Epithelial cell of proximal tubule (primary cell): Measurements from ENCODE around the gene TSPAN14. TPM values are rescaled to one million over a fixed set of nuclear protein-coding genes. Genes with fewer than 3 reads are reported as not detected.

Source experiments
- DNase-seq: peaks from one replicate; pipeline ENCODE4 v3.0.0-alpha.2; 2011; ENCODE audit warnings: low read depth
- H3K4me3 ChIP-seq: 2 replicates; pipeline ENCODE4 v1.5.1; 2011; ENCODE audit warnings: low read depth, mild to moderate bottlenecking, low read length
- total RNA-seq: library from RNA; depleted of rRNA; stranded (reverse); fragments of >200 nt; gene quantifications from 2 replicates; pipeline ENCODE4 v1.2.3, GENCODE V29; 2015
- TF ChIP-seq, protein P1 (sequence below): conservative IDR thresholded peaks from 2 replicates; pipeline ENCODE4 v1.5.1; 2012; ENCODE audit warnings: low read depth, mild to moderate bottlenecking, low read length

The TSPAN14 gene
- total RNA-seq, 1 donor from 2014 or later, result 139 TPM

DNA sequence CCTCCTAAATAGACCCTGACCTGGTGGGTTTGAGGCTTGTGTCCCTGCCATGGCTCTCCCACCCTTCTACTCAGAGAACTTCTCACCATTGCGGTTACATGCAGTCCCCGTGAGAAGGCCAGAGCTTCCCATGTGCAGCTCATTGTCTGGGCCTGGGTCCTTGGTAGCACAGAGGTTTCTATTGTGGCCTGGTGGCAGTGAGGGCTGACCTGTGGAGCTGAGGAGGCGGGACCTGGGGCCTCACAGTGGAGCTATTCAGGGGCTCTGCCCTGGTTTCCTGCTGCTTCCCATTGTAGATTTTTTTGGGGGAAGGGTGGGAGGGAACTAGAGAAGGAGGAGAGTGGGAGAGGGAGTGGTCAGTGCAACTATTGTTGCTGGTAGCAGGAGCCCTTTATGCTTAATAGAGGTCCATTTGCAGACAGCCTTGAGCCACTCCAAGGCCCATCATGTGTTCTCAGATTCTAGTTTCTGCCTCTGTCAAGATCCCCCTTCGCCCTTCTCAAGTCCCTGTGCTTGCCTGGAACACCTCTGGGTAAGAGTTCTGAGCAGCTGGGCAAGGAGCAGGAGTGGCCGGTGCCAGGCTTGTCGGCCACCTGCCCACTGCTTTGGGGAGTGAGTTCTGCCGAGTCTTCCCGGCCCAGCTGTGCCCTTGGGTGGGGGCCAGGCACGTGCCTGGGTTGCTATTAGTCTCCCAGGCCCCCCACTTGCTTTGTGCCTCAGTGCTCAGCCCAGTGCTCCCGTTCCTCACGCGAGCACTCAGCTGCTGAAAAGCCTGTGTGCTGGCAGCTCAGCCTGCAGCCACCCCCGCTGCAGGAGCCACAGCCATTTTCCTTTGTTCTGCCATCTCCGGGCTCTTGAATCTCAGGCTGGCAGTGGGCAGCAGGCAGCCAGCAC, 10.7 kb downstream of the TSPAN14 start:
- TF ChIP-seq, protein P1, sequence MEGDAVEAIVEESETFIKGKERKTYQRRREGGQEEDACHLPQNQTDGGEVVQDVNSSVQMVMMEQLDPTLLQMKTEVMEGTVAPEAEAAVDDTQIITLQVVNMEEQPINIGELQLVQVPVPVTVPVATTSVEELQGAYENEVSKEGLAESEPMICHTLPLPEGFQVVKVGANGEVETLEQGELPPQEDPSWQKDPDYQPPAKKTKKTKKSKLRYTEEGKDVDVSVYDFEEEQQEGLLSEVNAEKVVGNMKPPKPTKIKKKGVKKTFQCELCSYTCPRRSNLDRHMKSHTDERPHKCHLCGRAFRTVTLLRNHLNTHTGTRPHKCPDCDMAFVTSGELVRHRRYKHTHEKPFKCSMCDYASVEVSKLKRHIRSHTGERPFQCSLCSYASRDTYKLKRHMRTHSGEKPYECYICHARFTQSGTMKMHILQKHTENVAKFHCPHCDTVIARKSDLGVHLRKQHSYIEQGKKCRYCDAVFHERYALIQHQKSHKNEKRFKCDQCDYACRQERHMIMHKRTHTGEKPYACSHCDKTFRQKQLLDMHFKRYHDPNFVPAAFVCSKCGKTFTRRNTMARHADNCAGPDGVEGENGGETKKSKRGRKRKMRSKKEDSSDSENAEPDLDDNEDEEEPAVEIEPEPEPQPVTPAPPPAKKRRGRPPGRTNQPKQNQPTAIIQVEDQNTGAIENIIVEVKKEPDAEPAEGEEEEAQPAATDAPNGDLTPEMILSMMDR, result no peak
- H3K4me3 ChIP-seq, result peak overlapping the region; percentile 26
- no peak for DNase-seq

DNA sequence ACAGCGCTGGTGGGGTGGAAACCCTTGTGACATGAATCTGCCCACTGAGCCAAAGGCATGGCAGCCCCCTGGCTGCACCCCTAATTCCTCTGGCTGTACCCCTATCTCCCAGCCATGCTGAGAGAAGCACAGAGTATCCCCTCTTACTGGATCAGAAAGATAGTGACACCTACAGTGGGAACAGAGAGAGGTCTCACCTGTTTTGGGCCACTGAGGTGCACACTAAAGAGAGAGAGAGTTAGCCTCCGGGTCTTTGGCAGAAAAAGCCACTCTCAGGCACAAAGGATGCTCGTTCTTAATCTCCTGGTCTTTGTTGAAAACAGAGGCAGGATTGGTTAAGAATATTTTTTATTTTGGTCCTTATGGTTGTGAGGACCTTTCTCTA, 11.3 kb downstream of the TSPAN14 start:
- TF ChIP-seq, protein P1, result no peak
- DNase-seq, result no peak
- peak overlapping the region; percentile 26 for H3K4me3 ChIP-seq

DNA sequence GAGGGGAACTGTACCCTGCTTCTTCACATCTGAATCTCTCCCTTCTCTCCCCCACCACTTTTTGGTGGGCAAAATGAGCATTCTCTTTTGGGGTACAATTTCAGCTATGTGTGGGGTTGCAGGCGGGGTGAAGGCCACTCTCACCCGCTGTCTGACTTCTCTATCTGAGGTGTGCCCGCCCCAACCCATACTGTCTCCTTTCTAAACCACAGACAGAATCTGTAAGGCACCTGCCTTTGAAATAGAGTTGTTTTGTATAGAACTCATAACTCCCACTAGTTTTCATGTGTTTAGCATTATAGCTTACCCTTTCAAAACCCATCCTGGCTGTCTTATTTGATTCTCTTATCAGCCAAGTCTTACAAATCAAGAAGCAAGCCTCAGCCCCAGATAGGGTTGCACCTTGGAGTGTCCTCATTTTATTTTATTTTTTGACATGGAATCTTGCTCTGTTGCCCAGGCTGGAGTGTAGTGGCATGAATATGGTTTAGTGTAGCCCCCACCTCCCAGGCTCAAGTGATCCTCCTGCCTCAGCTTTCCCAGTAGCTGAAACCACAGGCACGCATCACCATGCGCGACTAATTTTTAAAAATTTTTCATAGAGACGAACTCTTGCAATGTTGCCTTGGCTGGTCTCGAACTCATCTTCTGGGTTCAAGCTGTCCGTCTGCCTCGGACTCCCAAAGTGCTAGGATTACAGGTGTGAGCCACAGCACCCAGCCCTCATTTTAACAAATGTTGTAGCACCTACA, 11.9 kb downstream of the TSPAN14 start:
- TF ChIP-seq, protein P1, result no peak
- no peak for DNase-seq
- no peak overlapping the region for H3K4me3 ChIP-seq

DNA sequence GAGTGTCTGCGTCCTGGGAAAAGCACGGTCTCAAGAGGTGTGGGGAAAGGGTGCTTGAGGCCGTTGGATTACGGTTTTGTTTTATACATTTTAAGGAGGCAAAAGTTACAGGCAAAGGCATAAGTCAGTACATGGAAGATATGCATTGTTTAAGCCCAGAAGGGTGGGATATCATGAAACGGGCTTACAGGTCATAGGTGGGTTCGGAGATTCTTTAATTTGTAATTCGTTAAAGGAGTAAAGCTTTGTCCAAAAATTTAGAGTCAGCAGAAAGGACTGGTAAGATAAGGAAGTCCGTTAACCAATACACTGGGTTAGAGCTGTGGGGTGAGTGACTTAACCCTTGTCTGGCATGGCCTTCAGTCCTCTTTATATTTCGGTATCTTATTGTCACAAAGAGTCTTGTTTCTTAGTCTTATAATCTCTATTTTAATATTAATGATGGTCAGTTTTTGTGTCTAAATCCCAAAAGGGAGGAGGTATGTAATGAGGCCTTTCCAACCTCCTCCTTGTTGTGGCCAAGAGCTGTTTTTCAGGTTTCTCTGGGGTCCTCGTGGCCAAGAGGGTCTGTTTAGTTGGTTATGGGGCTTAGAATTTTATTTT, 12.7 kb downstream of the TSPAN14 start:
- TF ChIP-seq, protein P1, result no peak
- DNase-seq, result no peak
- H3K4me3 ChIP-seq, result no peak overlapping the region

DNA sequence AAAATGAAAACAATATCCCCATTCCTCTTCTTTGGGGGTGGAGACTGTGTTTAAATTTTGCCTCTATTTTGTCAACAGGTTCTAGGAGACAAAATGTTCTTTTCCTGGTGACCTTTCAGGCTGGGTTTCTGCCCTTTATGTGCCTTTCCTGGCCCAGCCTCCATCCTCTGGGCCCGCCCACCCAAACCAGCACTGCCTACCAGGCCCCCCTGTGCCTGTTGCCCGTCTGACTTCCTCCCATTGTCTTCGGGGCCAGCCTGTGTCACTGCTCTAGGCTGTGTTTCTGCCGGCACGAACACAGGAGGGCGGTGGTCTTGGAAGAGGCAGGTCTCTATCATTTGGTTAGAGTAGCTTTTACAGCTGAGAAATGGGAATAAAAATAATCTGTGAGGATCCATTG, 13.9 kb downstream of the TSPAN14 start:
- no peak for DNase-seq
- no peak overlapping the region for H3K4me3 ChIP-seq
- TF ChIP-seq, protein P1, result no peak

DNA sequence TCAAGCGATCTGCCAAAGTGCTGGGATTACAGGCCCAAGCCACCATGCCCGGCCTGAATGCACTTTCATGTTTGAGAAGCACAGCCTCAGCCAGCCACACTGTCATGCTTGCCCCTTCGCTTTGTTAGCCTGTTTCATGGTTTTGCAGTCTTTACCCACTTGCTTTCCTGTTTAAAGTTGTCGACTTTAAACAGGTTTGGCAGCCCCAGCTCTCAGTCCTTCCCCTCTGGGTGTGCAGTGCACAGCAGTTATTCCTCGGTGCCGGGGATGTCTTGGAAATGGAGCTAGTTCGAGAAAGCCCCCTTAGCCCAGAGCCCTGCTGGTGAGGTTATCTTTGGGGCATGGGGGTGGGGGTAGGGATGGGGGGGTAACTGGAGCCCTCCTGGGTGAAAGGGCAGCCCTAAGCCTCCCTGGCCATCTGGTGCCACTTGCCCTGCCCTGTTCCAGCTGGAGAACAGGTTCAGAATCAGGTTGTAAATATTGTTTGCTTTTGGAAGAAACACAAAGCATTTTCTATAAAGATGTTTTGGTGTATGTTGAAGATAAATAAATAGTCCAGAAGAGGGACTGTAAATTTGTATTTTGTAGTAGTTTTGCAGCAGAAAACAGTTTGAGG, 14.8 kb downstream of the TSPAN14 start:
- TF ChIP-seq, protein P1, result no peak
- DNase-seq, result no peak
- no peak overlapping the region for H3K4me3 ChIP-seq
